Measurements from ENCODE around the gene SMARCA2. TPM values are rescaled to one million over a fixed set of nuclear protein-coding genes. Genes with fewer than 3 reads are reported as not detected.

Gene SMARCA2
- total RNA-seq (10 to 100 TPM; 49.4 to 67.0 TPM), polyA plus RNA-seq (10 to 100 TPM; 18.8 to 32.8 TPM)

DNA sequence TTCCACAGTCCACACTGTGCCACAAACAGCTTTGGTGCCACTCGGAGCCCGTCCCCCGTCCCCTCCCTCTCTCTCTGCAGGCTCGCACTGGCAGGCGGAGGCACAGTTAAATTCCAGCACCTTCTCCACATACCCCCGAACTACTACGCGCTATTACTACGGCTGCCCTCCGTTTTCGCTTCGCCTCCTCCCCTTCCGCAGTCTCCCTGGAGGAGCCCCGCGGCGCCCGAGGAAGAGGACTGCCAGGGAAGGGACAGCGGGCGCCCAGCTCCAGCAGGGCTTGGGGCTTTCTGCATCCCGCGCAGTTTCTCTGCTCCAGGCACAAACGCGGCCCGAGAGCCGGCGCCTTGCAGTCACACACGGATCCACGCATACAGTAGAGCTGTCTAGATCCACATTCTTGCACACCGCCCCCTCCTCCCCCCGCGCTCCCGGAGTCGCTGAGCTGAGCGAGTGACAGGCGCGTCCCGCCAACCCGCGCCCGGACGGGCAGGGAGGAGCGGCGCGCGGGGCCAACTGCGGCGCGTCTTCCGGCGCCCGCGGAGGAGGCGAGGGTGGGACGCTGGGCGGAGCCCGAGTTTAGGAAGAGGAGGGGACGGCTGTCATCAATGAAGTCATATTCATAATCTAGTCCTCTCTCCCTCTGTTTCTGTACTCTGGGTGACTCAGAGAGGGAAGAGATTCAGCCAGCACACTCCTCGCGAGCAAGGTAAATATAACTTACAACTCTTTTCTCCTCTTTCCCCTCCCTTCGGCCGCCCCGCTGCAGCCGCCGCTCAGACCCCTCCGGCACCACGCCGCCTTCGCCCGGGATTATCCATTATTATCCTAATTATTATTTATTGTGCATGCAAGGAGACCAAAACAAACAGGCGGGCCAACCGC is at the start of gene SMARCA2:
TSS of gene SMARCA2 (plus strand) at position 652 of the 885 bp plus-strand sequence. CDS start 13,676 bp downstream, outside the sequence.
- H3K4me1 ChIP-seq (ENCODE audit: control insufficient read depth in 4 of 4, insufficient read depth in 4 of 4, low read length in 3 of 4) = peaks cover 6 to 33% (median 22%) of the 10 kb centered on the region in 4 donors
- TF ChIP-seq RXRA (IDR thresholded peaks at IDR 0.05) = no peak
- no peak for TF ChIP-seq HNF4A (conservative IDR thresholded peaks at IDR 0.05)
- TF ChIP-seq EGR1 (IDR thresholded peaks at IDR 0.05; ENCODE audit: low read depth in 2 of 2) = peak in 1 of 2 donors; percentile 43
- no peak for TF ChIP-seq ATF3 (IDR thresholded peaks at IDR 0.05)
- TF ChIP-seq CTCF (IDR thresholded peaks at IDR 0.05; ENCODE audit: low read depth, low read length, missing input control) = no peak
- peak in 1 of 2 donors; percentile 32 for TF ChIP-seq JUND (IDR thresholded peaks at IDR 0.05)
- TF ChIP-seq YY1 (IDR thresholded peaks at IDR 0.05) = peak; percentile 58
- peak in 1 of 2 donors; percentile 71 for TF ChIP-seq GABPA (IDR thresholded peaks at IDR 0.05 in 1 of 2, conservative IDR thresholded peaks at IDR 0.05 in 1 of 2)
- peak; percentile 58 for TF ChIP-seq SP1 (IDR thresholded peaks at IDR 0.05)
- TF ChIP-seq, protein P1, sequence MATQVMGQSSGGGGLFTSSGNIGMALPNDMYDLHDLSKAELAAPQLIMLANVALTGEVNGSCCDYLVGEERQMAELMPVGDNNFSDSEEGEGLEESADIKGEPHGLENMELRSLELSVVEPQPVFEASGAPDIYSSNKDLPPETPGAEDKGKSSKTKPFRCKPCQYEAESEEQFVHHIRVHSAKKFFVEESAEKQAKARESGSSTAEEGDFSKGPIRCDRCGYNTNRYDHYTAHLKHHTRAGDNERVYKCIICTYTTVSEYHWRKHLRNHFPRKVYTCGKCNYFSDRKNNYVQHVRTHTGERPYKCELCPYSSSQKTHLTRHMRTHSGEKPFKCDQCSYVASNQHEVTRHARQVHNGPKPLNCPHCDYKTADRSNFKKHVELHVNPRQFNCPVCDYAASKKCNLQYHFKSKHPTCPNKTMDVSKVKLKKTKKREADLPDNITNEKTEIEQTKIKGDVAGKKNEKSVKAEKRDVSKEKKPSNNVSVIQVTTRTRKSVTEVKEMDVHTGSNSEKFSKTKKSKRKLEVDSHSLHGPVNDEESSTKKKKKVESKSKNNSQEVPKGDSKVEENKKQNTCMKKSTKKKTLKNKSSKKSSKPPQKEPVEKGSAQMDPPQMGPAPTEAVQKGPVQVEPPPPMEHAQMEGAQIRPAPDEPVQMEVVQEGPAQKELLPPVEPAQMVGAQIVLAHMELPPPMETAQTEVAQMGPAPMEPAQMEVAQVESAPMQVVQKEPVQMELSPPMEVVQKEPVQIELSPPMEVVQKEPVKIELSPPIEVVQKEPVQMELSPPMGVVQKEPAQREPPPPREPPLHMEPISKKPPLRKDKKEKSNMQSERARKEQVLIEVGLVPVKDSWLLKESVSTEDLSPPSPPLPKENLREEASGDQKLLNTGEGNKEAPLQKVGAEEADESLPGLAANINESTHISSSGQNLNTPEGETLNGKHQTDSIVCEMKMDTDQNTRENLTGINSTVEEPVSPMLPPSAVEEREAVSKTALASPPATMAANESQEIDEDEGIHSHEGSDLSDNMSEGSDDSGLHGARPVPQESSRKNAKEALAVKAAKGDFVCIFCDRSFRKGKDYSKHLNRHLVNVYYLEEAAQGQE (IDR thresholded peaks at IDR 0.05) = peak; percentile 78
- no peak for TF ChIP-seq FOXA1 (IDR thresholded peaks at IDR 0.05)
- TF ChIP-seq, protein P2, sequence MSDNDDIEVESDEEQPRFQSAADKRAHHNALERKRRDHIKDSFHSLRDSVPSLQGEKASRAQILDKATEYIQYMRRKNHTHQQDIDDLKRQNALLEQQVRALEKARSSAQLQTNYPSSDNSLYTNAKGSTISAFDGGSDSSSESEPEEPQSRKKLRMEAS (IDR thresholded peaks at IDR 0.05) = peak; percentile 56
- TF ChIP-seq HNF4G (IDR thresholded peaks at IDR 0.05) = no peak
- TF ChIP-seq NR2F2 (IDR thresholded peaks at IDR 0.05) = no peak
- TF ChIP-seq FOXA2 (IDR thresholded peaks at IDR 0.05) = no peak
- TF ChIP-seq RAD21 (IDR thresholded peaks at IDR 0.05) = peak; percentile 3 to 35
- TF ChIP-seq, protein P3, sequence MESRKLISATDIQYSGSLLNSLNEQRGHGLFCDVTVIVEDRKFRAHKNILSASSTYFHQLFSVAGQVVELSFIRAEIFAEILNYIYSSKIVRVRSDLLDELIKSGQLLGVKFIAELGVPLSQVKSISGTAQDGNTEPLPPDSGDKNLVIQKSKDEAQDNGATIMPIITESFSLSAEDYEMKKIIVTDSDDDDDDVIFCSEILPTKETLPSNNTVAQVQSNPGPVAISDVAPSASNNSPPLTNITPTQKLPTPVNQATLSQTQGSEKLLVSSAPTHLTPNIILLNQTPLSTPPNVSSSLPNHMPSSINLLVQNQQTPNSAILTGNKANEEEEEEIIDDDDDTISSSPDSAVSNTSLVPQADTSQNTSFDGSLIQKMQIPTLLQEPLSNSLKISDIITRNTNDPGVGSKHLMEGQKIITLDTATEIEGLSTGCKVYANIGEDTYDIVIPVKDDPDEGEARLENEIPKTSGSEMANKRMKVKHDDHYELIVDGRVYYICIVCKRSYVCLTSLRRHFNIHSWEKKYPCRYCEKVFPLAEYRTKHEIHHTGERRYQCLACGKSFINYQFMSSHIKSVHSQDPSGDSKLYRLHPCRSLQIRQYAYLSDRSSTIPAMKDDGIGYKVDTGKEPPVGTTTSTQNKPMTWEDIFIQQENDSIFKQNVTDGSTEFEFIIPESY (IDR thresholded peaks at IDR 0.05) = no peak
- peak; percentile 63 for TF ChIP-seq TAF1 (conservative IDR thresholded peaks at IDR 0.05)
- peak; percentile 94 for DNase-seq (ENCODE audit: low spot score)
- peak within 1 kb of the TSS; percentile 94 to 95 for H3K9ac ChIP-seq (ENCODE audit: low read depth in 1 of 2, low read length in 2 of 2)
- under 1% methylated on average over 71 of the region's 71 CpGs for WGBS
- no peaks in the 10 kb centered on the region for H3K36me3 ChIP-seq (ENCODE audit: control insufficient read depth in 4 of 4, insufficient read depth in 3 of 4, low read depth in 1 of 4, low read length in 3 of 4)
- H3K4me3 ChIP-seq (ENCODE audit: low read depth in 1 of 3, low read length in 3 of 3) = peak within 1 kb of the TSS; percentile 74 to 92 (median 75)
- no peaks in the 10 kb centered on the region for H3K27me3 ChIP-seq (ENCODE audit: control insufficient read depth in 4 of 4, insufficient read depth in 4 of 4, low read length in 3 of 4)
- H3K9me3 ChIP-seq (ENCODE audit: control insufficient read depth in 4 of 4, low read length in 3 of 4) = no peaks in the 10 kb centered on the region
- peak within 1 kb of the TSS; percentile 99 to 100 for H3K27ac ChIP-seq (ENCODE audit: low read depth in 1 of 2, low read length in 2 of 2)

Data from liver (tissue), 9 donors.